Colonic mucosa (tissue), 4 donors: ENCODE measurements around the gene AKT1. TPM values are rescaled to one million over a fixed set of nuclear protein-coding genes. Genes with fewer than 3 reads are reported as not detected.
A peak's percentile ranks its signal among the peaks of the same experiment; 100 is the strongest.

Source experiments
- DNase-seq: peaks from one replicate; pipeline ENCODE4 v3.0.0-alpha.2; 2020
- H3K27ac ChIP-seq: fragments of 200-600 bp; one replicate; pipeline ENCODE4 v1.8.0; 2021
- H3K27me3 ChIP-seq: fragments of 200-600 bp; one replicate; pipeline ENCODE4 v1.8.0; 2021
- H3K36me3 ChIP-seq: fragments of 200-600 bp; one replicate; pipeline ENCODE4 v1.8.0; 2021
- H3K4me1 ChIP-seq: fragments of 200-600 bp; one replicate; pipeline ENCODE4 v1.8.0; 2021; ENCODE audit warnings: mild to moderate bottlenecking
- H3K4me3 ChIP-seq: fragments of 200-600 bp; one replicate; pipeline ENCODE4 v1.8.0; 2021
- H3K9ac ChIP-seq, 2 donors: one replicate each; pipeline ENCODE4 v1.7.0; 2013; ENCODE audit warnings: control low read depth in 2 of 2, low read depth in 2 of 2, low read length in 2 of 2
- H3K9me3 ChIP-seq: fragments of 200-600 bp; one replicate; pipeline ENCODE4 v1.8.0; 2021
- CTCF ChIP-seq: fragments of 200-600 bp; IDR thresholded peaks from one replicate; pipeline ENCODE4 v1.8.0; 2022; ENCODE audit warnings: antibody characterized with exemption, mild to moderate bottlenecking
- intact Hi-C: fragments of 100-400 bp; cut with DNase I; formaldehyde crosslinking; loops from one replicate; pipeline ENCODE4 v1.14.1; 2022
- total RNA-seq, 2 donors: library from RNA; stranded (reverse); fragmentation: NEBNext Ultra II Directional in 1 of 2; extraction: Animal tissue kit (Norgen Biotek cat#: 25700) in 1 of 2; gene quantifications; one replicate each; pipeline ENCODE4 v1.2.1, GENCODE V29; 2021
- donor health status: healthy.
- donor health status: DM: no; HTN: no; CAD: no.
- donor health status: DM: no; HTN: no; CAD: no.

Gene AKT1
- total RNA-seq, 2 donors from 2014 or later: 117 to 181 TPM

- peak overlapping the region in 1 of 2 donors; percentile 57 for H3K9ac ChIP-seq
- TF ChIP-seq CTCF: no peak
- no peaks in the 10 kb centered on the region for H3K27me3 ChIP-seq
- peak; percentile 59 for DNase-seq
- peak overlapping the region; percentile 37 for H3K27ac ChIP-seq
- peaks cover 16% of the 10 kb centered on the region for H3K4me1 ChIP-seq
- H3K9me3 ChIP-seq: no peaks in the 10 kb centered on the region
- no peak overlapping the region for H3K4me3 ChIP-seq
- intact Hi-C loops: no loop called here
- no peaks in the 10 kb centered on the region for H3K36me3 ChIP-seq
Measured at GRCh38 chr14:104746934-104747481, 48.5 kb downstream of the AKT1 start.

- no peak overlapping the region for H3K4me3 ChIP-seq
- H3K9me3 ChIP-seq: no peaks in the 10 kb centered on the region
- DNase-seq: no peak
- TF ChIP-seq CTCF: no peak
- no peaks in the 10 kb centered on the region for H3K36me3 ChIP-seq
- peaks cover 16% of the 10 kb centered on the region for H3K4me1 ChIP-seq
- intact Hi-C loops: no loop called here
- no peak overlapping the region for H3K27ac ChIP-seq
- no peak overlapping the region for H3K9ac ChIP-seq
- no peaks in the 10 kb centered on the region for H3K27me3 ChIP-seq
Measured at GRCh38 chr14:104746071-104746545, 49.4 kb downstream of the AKT1 start.

- H3K27me3 ChIP-seq: no peaks in the 10 kb centered on the region
- no peak for TF ChIP-seq CTCF
- H3K9me3 ChIP-seq: no peaks in the 10 kb centered on the region
- H3K36me3 ChIP-seq: no peaks in the 10 kb centered on the region
- H3K27ac ChIP-seq: no peak overlapping the region
- no peak overlapping the region for H3K4me3 ChIP-seq
- intact Hi-C loops: no loop called here
- DNase-seq: no peak
- no peak overlapping the region for H3K9ac ChIP-seq
- peaks cover 16% of the 10 kb centered on the region for H3K4me1 ChIP-seq
Measured at GRCh38 chr14:104745431-104745830, 50.1 kb downstream of the AKT1 start.

- intact Hi-C loops: no loop called here
- H3K4me3 ChIP-seq: no peak overlapping the region
- H3K9me3 ChIP-seq: no peaks in the 10 kb centered on the region
- H3K27me3 ChIP-seq: no peaks in the 10 kb centered on the region
- no peak for TF ChIP-seq CTCF
- H3K9ac ChIP-seq: no peak overlapping the region
- H3K36me3 ChIP-seq: no peaks in the 10 kb centered on the region
- H3K27ac ChIP-seq: no peak overlapping the region
- no peak for DNase-seq
- H3K4me1 ChIP-seq: peaks cover 13% of the 10 kb centered on the region
Measured at GRCh38 chr14:104744484-104744883, 51.1 kb downstream of the AKT1 start.

GRCh38 chr14:104743461-104744380 lies 51.8 kb downstream of the AKT1 start:
- intact Hi-C loops: no loop called here
- Histone ChIP-seq H3K36me3 (no peaks in the 10 kb centered on the region), H3K27me3 (no peaks in the 10 kb centered on the region), H3K27ac (no peak overlapping the region), H3K9ac (no peak overlapping the region), H3K9me3 (no peaks in the 10 kb centered on the region), H3K4me3 (no peak overlapping the region), H3K4me1 (peaks cover 8% of the 10 kb centered on the region)
- no peak for TF ChIP-seq CTCF
- DNase-seq: no peak
